Astrocyte (in vitro differentiated cells and primary cell): Measurements from ENCODE around the gene RANGRF.

Source experiments
- EZH2 ChIP-seq: IDR thresholded peaks from 2 replicates; pipeline ENCODE4 v1.6.1; 2012; ENCODE audit warnings: mild to moderate bottlenecking, low read length, inconsistent platforms; ENCODE audit not compliant: insufficient read depth
- TF ChIP-seq, protein P1 (sequence below): IDR thresholded peaks from 2 replicates; pipeline ENCODE4 v1.5.1; 2011; ENCODE audit warnings: low read depth, mild to moderate bottlenecking, inconsistent platforms, low read length, moderate library complexity; ENCODE audit not compliant: insufficient read depth

DNA sequence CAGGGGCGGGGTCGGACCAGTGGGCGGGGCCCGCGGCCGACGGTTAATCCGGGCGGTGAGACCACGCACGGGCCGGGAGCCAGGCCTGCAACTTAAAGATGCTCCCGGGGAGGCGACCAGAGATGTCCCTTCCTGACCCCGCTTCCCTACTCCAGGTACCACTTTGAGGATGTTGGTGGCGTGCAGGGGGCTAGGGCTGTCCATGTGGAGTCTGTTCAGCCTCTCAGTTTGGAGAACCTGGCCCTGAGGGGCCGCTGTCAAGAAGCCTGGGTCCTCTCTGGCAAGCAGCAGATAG is 580 bp downstream of the RANGRF start:
- TF ChIP-seq, protein P1, sequence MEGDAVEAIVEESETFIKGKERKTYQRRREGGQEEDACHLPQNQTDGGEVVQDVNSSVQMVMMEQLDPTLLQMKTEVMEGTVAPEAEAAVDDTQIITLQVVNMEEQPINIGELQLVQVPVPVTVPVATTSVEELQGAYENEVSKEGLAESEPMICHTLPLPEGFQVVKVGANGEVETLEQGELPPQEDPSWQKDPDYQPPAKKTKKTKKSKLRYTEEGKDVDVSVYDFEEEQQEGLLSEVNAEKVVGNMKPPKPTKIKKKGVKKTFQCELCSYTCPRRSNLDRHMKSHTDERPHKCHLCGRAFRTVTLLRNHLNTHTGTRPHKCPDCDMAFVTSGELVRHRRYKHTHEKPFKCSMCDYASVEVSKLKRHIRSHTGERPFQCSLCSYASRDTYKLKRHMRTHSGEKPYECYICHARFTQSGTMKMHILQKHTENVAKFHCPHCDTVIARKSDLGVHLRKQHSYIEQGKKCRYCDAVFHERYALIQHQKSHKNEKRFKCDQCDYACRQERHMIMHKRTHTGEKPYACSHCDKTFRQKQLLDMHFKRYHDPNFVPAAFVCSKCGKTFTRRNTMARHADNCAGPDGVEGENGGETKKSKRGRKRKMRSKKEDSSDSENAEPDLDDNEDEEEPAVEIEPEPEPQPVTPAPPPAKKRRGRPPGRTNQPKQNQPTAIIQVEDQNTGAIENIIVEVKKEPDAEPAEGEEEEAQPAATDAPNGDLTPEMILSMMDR = no peak
- TF ChIP-seq EZH2 = no peak
